GM21723 (cell line): Measurements from ENCODE around the gene DESI2.
"Not testable (repeated sequence)": the region's sequence is repeated elsewhere in the genome, so short reads cannot be mapped to it uniquely, and the experiment has no call there.

ENCODE experiments used
- ATAC-seq: cut with Tn5 transposase; IDR thresholded peaks from one replicate; pipeline ENCODE4 v1.9.1; 2021; ENCODE audit warnings: mild to moderate bottlenecking, moderate library complexity; ENCODE audit not compliant: unreplicated experiment

DESI2 gene

DNA sequence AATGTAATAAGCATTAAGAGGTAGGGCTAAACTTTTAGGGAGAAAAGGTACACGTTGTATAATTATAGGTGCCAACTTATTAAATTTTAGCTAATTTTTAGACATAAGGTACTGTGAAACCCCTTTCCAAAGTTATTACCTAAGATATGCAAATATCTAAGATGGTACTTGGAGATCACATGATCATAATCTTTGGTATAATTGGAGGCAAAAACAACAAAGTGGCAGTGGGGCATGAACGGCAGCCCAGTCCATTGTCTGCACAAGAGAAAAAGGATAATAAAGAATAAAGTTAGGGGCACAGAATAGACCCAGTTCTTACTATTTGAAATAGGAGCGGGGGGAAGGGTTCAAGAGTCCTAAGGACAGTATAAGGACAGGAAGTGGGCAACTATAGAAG lies 51.2 kb downstream of the DESI2 start:
- no peak for ATAC-seq

DNA sequence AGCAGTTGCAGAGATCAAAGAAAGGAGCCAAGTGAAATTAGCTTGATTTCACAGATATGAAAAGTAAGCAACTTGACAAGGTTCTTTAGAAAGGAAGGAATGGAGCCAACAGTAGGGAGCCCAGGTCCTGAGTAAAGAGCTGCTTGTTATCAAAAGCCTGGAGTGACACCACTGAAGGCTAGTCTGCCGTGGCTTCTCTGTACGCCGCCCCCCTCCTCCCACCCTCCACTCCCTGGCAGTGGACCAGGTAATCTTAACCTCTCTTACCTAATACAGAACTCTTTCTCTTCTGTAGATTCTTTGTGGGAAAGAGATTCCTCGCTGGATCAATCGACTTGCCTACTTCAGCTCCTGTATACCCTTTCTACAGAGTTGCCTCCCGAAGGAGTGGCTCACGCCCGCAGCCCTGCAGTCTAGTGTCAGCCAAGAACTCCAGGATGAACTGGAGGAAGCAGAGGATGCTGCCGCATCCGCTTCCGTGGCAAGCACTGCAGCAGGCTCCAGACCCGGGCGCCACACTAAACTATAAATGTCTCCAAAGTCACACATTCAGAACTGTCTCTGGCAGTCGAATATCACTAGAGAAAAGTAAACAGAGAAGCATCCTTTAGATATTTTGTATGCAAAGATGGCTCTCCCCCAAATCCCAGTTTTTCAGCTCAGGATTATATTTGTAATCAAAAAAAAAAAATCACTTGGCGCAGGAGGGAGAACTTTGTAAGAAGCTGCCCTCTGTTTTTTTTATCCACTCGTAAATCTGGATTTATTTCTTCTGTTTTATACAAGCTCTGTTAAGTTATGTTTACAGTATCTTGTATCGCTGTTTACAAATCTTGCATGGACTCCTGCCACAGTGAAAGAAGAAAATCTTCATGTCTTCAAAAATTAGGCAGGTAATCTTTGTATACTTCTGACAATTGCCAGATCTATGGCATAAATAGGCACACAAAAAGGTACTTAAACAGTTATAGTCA lies 52.6 kb downstream of the DESI2 start:
- ATAC-seq: no peak

DNA sequence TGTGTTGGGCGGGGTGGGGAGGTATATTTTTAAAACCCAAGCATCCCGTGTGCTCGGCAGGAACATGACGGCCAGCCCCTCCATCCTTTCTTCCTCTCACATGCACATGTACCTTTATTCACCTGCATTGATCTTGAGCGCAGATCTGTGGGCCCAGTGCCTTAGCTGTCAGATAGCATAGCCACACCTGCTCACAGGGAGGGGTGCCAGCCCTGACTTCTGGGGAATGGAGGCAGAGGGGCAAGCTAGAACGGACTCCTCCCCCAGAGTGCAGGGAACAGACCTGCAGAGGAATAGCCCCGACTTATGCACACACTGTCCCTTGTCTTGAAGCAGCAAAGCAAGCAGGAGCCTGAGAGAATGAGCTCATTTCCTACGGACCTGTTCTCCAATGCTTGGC lies 56.1 kb downstream of the DESI2 start:
- ATAC-seq: no peak

DNA sequence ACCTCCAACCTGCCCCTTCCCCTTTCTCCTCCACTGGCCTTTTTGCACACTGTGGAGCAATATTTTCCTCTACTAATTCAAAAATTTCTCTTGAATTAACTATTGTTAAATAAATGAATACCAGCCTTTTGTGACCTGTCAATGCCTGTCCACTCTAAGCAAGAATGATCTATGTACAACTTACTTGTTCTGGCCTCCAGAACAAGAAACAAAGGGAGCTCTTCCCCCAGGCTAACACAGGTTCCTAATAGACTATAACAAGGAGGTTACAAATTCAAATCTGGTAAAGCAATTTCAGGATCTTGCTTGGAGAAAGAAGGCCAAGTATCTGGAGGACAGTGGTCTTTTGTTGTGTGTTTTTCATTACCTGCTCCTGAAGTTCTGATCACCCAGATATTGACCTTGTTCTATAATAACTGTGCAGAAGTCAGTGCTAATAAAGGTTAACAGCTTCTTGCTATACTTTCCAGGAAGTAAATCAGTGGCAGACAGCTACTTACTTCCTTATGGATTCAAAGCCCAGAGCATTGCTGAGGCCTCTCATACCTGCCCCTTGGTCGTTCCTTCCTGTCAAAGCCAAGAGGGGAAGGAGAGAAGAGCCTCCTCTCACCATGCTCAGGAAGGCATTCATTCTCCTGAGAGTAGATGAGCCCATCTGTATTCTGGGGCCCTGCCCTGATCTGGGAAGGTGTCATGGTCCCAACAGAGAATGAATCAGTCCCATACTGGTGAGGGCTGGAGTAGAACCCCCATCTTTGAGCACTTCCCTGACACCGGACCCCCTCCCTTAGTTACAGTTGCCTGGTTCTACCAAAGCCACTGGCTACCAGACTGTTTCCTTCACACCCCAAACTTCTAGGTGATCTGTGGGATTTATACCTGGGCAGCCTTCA lies 56.8 kb downstream of the DESI2 start:
- no peak for ATAC-seq

DNA sequence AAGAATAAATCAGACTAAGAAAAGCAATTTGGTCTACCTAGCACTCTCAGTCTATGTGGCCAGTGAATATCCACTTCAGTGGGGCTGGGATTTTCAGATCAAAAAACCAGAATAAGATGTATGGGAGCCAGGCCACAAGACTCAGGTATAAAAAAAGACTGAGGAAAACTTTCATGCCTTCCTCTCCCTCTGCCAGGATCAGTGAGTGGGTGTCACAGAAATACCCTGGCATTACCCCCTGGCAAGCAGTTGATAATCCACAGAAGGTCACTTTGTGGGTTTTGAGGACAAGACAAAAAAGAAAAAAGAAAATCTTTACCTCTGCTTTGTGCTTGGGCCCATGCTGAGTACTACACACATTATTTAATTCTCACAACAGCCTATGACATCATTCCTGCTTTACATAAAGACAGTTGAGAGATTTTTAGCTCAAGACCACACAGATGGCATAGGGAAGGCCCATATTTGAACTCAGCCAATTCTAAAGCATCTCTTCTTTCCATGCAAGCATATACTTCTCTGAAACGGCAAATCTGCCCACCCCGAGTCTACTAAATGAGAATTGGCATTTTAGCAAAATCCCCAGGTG lies 57.6 kb downstream of the DESI2 start:
- no peak for ATAC-seq

DNA sequence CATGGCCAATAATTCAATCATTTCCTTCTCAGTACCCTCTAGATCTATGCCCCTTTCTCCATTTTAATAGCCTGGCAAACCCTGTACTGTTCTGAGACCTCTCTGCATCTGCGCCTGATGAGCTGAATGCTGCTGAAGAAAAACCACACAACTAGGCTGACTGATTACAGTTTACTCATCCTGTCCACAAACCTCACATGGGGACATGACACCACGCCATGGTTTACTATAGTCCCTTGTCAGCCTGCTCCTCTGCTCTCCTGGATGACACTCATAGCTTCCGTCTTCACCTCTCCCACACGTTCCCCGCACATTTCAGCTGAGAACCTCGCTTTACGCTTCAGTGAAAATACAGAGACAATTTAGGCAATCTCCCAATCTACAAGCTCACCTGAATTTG lies 59.7 kb downstream of the DESI2 start:
- no peak for ATAC-seq

DNA sequence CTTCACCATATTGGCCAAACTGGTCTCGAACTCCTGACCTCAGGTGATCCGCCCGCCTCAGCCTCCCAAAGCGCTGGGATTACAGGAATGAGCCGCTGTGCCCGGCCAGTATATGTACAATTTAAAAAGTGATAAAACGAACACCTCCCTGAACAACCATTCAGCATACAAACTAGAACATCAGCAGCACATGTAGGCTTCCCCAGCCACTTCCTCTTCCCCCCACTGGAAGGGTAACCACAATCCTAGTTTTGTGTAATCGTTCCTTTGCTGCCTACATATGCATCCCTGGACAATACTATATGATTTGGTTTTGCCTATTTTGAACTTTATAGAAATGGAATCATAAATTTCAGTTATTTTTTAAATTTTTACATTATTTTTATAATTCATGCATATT lies 60.4 kb downstream of the DESI2 start:
- no peak for ATAC-seq

DNA sequence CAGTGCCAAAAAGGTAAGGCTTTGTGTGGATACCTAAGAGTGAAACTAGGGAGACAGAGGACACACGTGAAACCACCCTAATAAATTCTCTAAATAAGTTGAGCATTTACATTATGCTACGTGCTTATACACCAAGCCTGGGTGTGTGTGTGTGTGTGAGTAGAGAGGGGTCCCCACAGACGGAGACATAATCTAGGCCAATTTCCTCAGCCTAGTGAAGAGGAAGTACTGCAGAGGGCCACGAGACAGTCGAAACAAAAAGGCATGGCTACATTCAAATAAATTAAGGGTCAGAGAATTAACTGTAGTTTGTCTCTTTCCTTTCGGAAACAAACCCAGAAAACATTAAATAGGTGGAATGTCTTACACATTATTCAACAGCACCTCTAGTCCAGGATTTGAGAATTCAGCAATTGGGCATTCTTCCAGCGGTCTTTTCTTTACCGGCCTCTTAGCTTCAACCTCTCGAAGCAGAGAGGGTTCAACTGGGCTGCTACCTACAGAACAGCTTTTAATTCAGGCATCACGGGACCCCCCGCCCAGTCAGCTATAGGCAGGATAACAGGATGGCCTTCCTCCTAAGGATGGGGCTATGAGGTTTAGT lies 75.0 kb downstream of the DESI2 start:
- no peak for ATAC-seq

DNA sequence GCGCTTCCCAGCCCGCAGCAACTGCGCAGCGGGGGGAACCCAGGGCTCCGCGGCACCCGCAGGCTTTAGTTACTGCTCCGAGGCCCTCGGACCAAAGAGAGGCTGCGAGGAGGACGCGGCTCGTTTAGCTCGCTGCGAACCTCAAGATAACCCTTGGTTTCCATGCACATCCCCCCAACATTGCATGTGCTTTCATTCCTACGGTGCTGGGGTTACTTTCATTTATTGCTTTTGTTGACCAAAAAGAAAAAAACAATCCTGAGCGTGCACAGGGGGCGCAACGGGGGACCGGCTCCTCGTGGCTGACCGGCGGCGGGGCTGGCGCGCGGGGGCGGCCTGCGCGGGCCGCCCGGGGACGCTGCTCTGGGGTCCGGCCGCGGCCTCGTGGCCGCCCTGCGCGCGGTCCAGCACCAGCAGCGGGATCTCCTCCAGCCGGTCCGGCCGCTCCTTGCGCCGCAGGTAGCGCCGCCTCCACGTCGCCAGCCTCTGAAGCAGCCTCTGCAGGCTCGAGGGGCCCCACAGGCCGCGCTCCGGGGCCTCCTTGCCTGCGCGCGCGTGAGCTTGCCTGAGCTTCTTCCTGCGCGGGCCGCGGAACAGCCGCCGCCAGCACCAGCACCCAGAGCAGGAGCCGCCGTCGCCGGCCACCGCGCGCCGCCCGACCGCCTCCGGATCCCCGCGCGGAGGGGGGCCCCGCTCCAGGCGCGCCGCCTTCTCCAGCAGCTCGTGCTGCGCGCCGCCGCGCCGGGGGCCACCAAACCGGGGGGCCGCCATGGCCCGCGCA lies 77.4 kb downstream of the DESI2 start:
- no peak for ATAC-seq

DNA sequence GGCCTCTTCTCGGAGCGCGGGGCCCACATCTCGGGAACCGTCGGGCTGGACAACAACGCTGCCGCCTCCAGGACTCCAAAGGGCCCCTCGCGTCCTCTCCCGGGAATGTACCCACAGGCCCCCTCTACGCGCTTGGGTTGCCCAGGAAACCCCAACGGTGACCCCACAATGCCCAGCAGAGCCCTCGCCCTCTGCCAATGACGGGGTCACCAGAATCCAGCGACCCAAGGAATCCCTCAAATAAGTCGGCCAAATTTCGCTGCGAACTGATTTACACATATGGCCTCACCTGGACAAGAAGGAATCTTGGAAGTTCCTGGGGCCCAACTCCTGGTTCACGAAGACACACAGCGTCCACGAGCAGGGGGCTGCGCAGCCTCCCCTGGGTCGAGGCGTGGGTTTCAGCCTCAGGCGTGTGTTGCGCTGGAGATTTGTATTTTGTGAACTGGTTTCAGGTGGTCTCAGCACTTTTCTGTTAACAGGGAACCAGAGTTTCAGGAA lies 78.1 kb downstream of the DESI2 start:
- no peak for ATAC-seq

DNA sequence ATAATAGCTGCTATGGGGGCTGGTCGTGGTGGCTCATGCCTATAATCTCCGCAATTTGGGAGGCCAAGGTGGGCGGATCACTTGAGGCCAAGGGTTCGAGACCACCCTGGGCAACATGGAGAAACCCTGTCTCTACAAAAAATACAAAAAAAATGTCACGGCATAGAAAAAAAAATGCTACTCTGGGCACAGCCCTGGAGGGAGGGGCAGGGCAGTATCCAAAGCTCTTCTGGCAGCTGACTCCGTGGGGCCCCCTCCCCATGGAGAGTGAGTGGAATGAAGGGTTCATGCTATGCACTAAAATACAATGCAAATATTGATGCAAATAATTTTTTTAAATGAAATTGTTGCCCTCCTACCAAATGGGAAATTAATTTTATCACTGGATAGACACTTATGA lies 78.7 kb downstream of the DESI2 start:
- no peak for ATAC-seq

DNA sequence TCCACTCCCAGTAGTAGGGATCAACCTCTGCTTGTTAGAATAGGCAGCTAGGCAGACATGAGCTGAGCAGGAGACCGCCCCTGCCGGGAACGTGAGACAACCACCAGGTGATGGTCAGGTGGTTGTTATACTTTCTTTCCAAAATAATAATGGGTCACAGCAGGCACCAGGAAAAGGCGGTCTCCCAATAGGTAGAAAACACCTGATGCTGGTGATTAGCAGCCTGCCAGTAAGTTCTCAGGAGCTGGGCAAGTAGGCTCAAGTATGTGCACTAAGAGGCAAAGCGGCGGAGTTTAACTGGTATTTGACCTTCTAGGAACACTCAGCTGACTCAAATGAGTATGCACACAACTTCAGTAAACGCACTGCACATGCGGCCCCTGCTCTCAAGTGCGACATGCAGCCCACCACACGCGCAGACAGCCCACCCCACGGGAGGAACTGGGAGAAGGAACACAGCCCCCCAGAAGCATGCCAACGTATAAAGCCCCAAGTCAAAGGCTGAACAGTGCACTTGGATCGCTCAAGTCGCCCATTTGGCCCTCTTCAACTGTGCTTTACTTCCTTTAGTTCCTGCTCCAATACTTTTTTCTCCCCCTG lies 80.0 kb downstream of the DESI2 start:
- ATAC-seq: no peak

DNA sequence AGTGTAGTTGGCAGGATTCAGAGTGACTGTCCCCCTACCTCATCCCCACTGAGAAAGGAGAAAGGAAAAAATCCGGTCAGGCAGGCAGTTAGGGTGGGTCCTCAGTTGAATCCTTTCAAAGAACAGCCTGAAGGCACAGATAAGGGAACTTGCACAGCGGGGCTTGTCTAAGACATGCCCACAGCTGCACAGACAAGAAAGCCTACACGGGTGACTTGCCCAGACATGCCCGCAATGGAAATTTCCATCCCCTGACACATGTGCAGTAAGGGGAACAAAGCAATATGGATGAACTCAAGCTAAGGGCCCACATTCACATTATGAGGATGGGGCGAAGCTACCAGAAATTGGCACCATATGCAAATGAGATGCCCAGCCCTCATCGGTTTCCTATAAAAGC lies 82.5 kb downstream of the DESI2 start:
- ATAC-seq: no peak

DNA sequence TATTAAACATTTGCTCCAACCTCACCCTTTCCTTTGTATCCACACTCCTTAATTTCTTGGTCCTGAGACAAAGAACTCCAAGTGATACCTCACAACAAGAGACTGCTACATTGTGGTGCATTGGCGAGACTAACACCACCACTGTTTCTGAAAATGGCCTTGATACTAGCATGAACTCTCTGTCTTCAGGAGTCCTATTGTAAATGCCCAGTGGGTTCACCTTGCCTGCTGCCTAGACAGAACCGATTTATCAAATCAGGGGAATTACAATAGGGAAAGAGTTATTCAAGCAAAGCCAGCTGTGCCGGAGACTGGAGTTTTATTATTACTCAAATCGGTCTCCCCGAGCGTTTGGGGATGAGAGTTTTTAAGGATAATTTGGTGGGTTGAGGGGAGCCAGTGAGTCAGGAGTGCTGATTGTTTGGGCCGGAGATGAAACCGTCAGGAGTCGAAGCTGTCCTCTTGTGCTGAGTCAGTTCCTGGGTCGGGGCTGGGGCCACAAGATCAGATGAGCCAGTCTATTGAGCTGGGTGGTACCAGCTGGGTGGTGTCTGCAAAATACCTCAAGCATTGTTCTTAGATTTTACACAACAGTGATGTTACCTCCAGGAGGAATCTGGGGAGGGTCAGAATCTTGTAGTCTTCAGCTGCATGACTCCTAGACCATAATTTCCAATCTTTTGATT lies 83.1 kb downstream of the DESI2 start:
- ATAC-seq: no peak

DNA sequence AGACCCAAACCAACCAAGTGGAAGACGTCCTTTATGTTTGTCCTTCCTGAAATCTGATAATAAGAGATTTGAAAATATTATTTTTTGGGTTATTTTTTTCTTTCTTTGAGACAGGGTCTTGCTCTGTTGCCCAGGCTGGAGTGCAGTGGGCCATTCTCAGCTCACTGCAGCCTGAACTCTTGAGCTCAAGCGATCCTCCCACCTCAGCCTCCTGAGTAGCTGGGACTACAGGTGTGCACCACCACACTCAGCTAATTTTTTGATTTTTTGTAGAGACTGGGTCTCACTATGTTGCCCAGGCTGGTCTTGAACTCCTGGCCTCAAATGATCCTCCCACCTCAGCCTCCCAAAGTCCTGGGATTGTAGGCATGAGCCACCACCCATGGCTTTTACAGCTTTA lies 86.2 kb downstream of the DESI2 start:
- not testable (repeated sequence) for ATAC-seq

DNA sequence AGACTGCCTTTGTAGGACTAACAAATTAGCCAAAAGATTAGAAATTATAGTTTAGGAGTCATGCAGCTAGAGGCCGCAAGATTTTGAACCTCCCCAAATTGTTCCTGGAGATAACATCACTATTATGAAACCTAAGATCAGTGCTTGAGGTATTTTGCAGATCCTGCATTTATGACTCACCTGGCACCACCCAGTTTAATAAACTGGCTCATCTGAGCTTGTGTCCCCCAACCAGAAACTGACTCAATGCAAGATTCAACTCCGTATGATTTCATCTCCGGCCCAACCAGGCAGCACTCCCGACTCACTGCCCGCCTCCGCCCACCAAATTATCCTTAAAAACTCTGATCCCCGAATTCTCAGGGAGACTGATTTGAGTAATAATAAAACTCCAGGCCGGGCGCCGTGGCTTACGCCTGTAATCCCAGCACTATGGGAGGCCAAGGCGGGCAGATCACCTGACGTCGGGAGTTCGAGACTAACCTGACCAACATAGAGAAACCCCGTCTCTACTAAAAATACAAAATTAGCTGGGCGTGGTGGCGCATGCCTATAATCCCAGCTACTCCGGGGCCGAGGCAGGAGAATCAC lies 87.2 kb downstream of the DESI2 start:
- ATAC-seq: not testable (repeated sequence)

DNA sequence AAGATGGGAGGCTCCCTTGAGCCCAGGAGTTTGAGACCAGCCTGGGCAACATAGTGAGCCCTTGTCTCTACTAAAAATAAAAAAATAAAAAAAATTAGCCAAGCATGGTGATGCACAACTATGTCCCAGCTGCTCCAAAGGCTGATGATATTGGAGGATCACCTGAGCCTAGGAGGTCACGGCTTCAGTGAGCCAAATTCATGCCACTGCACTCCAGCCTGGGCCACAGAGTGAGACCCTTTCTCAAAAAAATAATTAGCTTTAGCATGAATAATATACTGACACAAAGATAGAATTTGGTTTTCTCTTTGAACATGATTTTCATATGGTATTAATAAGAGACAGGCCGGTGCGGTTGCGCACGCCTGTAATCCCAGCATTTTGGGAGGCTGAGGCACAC lies 88.8 kb downstream of the DESI2 start:
- ATAC-seq: no peak

DNA sequence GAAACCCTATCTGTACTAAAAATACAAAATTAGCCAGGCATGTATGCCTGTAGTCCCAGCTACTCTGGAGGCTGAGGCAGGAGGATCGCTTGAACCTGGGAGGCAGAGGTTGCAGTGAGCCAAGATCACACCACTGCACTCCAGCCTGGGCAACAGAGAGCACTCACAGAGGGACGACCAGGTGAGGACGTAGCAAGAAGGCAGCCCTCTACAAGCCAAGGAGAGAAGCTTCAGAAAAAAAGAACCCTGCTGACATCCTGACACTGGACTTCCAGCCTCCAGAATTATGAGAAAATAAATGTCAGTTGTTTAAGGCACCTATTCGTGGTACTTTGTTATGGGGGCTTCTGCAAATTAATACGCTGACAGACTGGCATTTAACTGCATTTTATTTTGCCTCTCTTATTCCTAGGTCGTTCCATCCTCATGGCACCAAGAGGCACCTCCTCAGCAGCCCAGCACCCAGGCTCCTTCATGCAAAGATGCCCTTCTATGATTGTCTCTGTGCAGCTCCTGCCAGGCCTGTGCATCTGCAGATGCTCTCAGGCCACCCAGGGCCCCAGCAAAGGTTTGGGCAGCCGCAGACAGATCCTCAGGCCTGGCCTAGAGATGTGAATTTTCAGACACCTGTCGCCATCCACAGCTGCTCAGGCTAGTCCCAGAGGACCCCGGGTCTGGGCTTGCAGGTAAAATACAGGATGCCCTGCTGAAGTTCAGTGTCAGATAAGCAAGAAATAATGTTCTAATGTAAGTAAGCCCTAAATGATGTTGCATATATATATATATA lies 96.5 kb downstream of the DESI2 start:
- ATAC-seq: no peak
